Ammon's horn (tissue), 1 donor: Measurements from ENCODE around the gene ASB7.
"Not testable (repeated sequence)": the region's sequence is repeated elsewhere in the genome, so short reads cannot be mapped to it uniquely, and the experiment has no call there.

Experiments
- DNase-seq: peaks from one replicate; pipeline ENCODE4 v3.0.0-alpha.2; 2016; ENCODE audit warnings: low spot score

The ASB7 gene

GRCh38 chr15:100602064-100602822, at the start of gene ASB7, which contains the start of gene LINS1:
Gene ASB7 (plus strand): TSS chr15:100602589. CDS start chr15:100612217, 9,628 bp downstream.
Gene LINS1 (minus strand): TSS chr15:100602184. CDS start chr15:100580842, 21,342 bp downstream.
- peak; percentile 100 for DNase-seq

- no peak for DNase-seq
Measured at GRCh38 chr15:100553468-100553867, 48.9 kb upstream of the ASB7 start.

GRCh38 chr15:100558771-100559254, 43.6 kb upstream of the ASB7 start:
- no peak for DNase-seq

GRCh38 chr15:100559330-100559729, 43.1 kb upstream of the ASB7 start:
- DNase-seq, result peak; percentile 29

- DNase-seq, result no peak
Measured at GRCh38 chr15:100560323-100560722, 42.1 kb upstream of the ASB7 start.

GRCh38 chr15:100565591-100565990, 36.8 kb upstream of the ASB7 start:
- DNase-seq, result no peak

GRCh38 chr15:100566850-100567628, 35.4 kb upstream of the ASB7 start:
- no peak for DNase-seq

- DNase-seq, result no peak
Measured at GRCh38 chr15:100569391-100569790, 33.0 kb upstream of the ASB7 start.

GRCh38 chr15:100570275-100570674, 32.1 kb upstream of the ASB7 start:
- DNase-seq, result no peak

- DNase-seq, result no peak
Measured at GRCh38 chr15:100570735-100571313, 31.6 kb upstream of the ASB7 start.

- DNase-seq, result no peak
Measured at GRCh38 chr15:100571592-100572167, 30.7 kb upstream of the ASB7 start.

- DNase-seq, result no peak
Measured at GRCh38 chr15:100572362-100572983, 29.9 kb upstream of the ASB7 start.

GRCh38 chr15:100573526-100573925, 28.9 kb upstream of the ASB7 start:
- no peak for DNase-seq

GRCh38 chr15:100580414-100580813, 22.0 kb upstream of the ASB7 start:
- no peak for DNase-seq

- no peak for DNase-seq
Measured at GRCh38 chr15:100588638-100589242, 13.6 kb upstream of the ASB7 start.

- DNase-seq, result not testable (repeated sequence)
Measured at GRCh38 chr15:100591163-100591562, 11.2 kb upstream of the ASB7 start.

GRCh38 chr15:100591835-100592234, 10.6 kb upstream of the ASB7 start:
- no peak for DNase-seq

GRCh38 chr15:100592898-100593297, 9.5 kb upstream of the ASB7 start:
- DNase-seq, result no peak

- no peak for DNase-seq
Measured at GRCh38 chr15:100593431-100593830, 9.0 kb upstream of the ASB7 start.

- no peak for DNase-seq
Measured at GRCh38 chr15:100595964-100596363, 6.4 kb upstream of the ASB7 start.

- DNase-seq, result no peak
Measured at GRCh38 chr15:100596792-100597191, 5.6 kb upstream of the ASB7 start.
